ENCODE data around the gene HSH2D. TPM values are rescaled to one million over a fixed set of nuclear protein-coding genes. Genes with fewer than 3 reads are reported as not detected.

Gene HSH2D
- total RNA-seq, 1 experiment from 2014 or later, result not detected

- DNase-seq (ENCODE audit: low read depth), result no peak
- in situ Hi-C loops (cut with HindIII; ENCODE audit: low pct_unique_long_range_greater_than_20kb, low sequenced_read_pairs), result loop anchor here (25.0 kb wide), 1 partner anchor 160 kb away; no protein-coding TSS in a partner anchor
Measured at GRCh38 chr19:16202320-16203255, 59.1 kb downstream of the HSH2D start.

- no peak for DNase-seq (ENCODE audit: low read depth)
- in situ Hi-C loops (cut with HindIII; ENCODE audit: low pct_unique_long_range_greater_than_20kb, low sequenced_read_pairs), result loop anchor here (25.0 kb wide), 1 partner anchor 159 kb away; no protein-coding TSS in a partner anchor
Measured at GRCh38 chr19:16203256-16204004, 59.9 kb downstream of the HSH2D start.

- no peak for DNase-seq (ENCODE audit: low read depth)
- in situ Hi-C loops (cut with HindIII; ENCODE audit: low pct_unique_long_range_greater_than_20kb, low sequenced_read_pairs), result loop anchor here (25.0 kb wide), 1 partner anchor 158 kb away; no protein-coding TSS in a partner anchor
Measured at GRCh38 chr19:16204005-16204294, 60.5 kb downstream of the HSH2D start.

GRCh38 chr19:16205205-16206045 is 61.9 kb downstream of the HSH2D start:
- no peak for DNase-seq (ENCODE audit: low read depth)
- in situ Hi-C loops (cut with HindIII; ENCODE audit: low pct_unique_long_range_greater_than_20kb, low sequenced_read_pairs), result loop anchor here (25.0 kb wide), 1 partner anchor 157 kb away; no protein-coding TSS in a partner anchor

GRCh38 chr19:16206046-16206605 is 62.6 kb downstream of the HSH2D start:
- in situ Hi-C loops (cut with HindIII; ENCODE audit: low pct_unique_long_range_greater_than_20kb, low sequenced_read_pairs), result loop anchor here (25.0 kb wide), 1 partner anchor 156 kb away; no protein-coding TSS in a partner anchor
- no peak for DNase-seq (ENCODE audit: low read depth)

GRCh38 chr19:16206637-16207036 is 63.2 kb downstream of the HSH2D start:
- in situ Hi-C loops (cut with HindIII; ENCODE audit: low pct_unique_long_range_greater_than_20kb, low sequenced_read_pairs), result loop anchor here (25.0 kb wide), 1 partner anchor 156 kb away; no protein-coding TSS in a partner anchor
- no peak for DNase-seq (ENCODE audit: low read depth)

GRCh38 chr19:16207063-16207462 is 63.6 kb downstream of the HSH2D start:
- DNase-seq (ENCODE audit: low read depth), result no peak
- in situ Hi-C loops (cut with HindIII; ENCODE audit: low pct_unique_long_range_greater_than_20kb, low sequenced_read_pairs), result loop anchor here (25.0 kb wide), 1 partner anchor 155 kb away; no protein-coding TSS in a partner anchor

- in situ Hi-C loops (cut with HindIII; ENCODE audit: low pct_unique_long_range_greater_than_20kb, low sequenced_read_pairs), result loop anchor here (25.0 kb wide), 1 partner anchor 155 kb away; no protein-coding TSS in a partner anchor
- no peak for DNase-seq (ENCODE audit: low read depth)
Measured at GRCh38 chr19:16207490-16208025, 64.1 kb downstream of the HSH2D start.

Other genes with a start within 250 kb of the HSH2D start
- gene CYP4F2, start 245.6 kb upstream of the HSH2D start, total RNA-seq (2014; rRNA removed; shearing (Covaris generic); ENCODE audit: low replicate concordance), result not detected in 2 replicates
- gene CYP4F11, start 209.2 kb upstream of the HSH2D start, total RNA-seq (2014; rRNA removed; shearing (Covaris generic); ENCODE audit: low replicate concordance), result 259 and 272 TPM in 2 replicates
- not detected in 2 replicates for gene OR10H4, start 194.7 kb upstream of the HSH2D start, total RNA-seq (2014; rRNA removed; shearing (Covaris generic); ENCODE audit: low replicate concordance)
- gene TPM4, start 67.2 kb upstream of the HSH2D start, total RNA-seq (2014; rRNA removed; shearing (Covaris generic); ENCODE audit: low replicate concordance), result 332 and 385 TPM in 2 replicates
- gene RAB8A, start 31.8 kb upstream of the HSH2D start, total RNA-seq (2014; rRNA removed; shearing (Covaris generic); ENCODE audit: low replicate concordance), result 72.2 and 122 TPM in 2 replicates
- 7.3 TPM in 1 of 2 replicates, not detected in the other for gene CIB3, start 29.8 kb downstream of the HSH2D start, total RNA-seq (2014; rRNA removed; shearing (Covaris generic); ENCODE audit: low replicate concordance)
- gene FAM32A, start 41.7 kb downstream of the HSH2D start, total RNA-seq (2014; rRNA removed; shearing (Covaris generic); ENCODE audit: low replicate concordance), result 140 and 164 TPM in 2 replicates
- gene AP1M1, start 54.2 kb downstream of the HSH2D start, total RNA-seq (2014; rRNA removed; shearing (Covaris generic); ENCODE audit: low replicate concordance), result 80.8 and 81.6 TPM in 2 replicates
- 0.55 and 3.0 TPM in 2 replicates for gene KLF2, start 181.1 kb downstream of the HSH2D start, total RNA-seq (2014; rRNA removed; shearing (Covaris generic); ENCODE audit: low replicate concordance)

All from Caki2 (cell line).